ENCODE results near the gene INSL3.

The INSL3 gene

DNA sequence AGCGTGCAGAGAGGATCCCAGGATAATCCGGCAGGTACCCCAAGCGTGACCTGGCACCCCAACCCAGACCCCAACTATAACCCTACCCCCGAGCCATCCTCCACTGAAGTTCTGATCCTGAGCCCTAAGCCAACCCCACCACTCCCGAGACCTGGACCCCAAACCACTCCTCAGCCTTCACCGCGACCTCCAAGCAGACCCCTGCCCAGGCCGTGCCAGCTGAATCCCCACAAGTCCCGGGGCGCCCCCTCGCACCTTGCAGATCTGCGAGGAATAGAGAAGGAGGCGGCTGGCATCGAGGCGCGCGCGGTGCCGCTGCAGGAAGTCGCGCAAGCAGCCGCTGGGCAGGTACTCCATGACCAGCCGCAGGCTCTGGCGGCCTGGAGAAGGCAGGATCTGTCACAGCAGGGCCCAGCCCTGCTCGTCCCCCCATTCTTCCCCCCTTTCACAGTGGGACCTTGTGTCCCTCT lies 10.1 kb upstream of the INSL3 start:
- in situ Hi-C loops (cut with MboI; ENCODE audit: low sequenced_read_pairs, unreplicated experiment), result no loop called here
- no peak for DNase-seq (ENCODE audit: low spot score)
- TF ChIP-seq, protein P1, sequence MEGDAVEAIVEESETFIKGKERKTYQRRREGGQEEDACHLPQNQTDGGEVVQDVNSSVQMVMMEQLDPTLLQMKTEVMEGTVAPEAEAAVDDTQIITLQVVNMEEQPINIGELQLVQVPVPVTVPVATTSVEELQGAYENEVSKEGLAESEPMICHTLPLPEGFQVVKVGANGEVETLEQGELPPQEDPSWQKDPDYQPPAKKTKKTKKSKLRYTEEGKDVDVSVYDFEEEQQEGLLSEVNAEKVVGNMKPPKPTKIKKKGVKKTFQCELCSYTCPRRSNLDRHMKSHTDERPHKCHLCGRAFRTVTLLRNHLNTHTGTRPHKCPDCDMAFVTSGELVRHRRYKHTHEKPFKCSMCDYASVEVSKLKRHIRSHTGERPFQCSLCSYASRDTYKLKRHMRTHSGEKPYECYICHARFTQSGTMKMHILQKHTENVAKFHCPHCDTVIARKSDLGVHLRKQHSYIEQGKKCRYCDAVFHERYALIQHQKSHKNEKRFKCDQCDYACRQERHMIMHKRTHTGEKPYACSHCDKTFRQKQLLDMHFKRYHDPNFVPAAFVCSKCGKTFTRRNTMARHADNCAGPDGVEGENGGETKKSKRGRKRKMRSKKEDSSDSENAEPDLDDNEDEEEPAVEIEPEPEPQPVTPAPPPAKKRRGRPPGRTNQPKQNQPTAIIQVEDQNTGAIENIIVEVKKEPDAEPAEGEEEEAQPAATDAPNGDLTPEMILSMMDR (IDR thresholded peaks at IDR 0.05; ENCODE audit: borderline replicate concordance, control extremely low read depth, extremely low read depth, insufficient read depth, missing control alignments), result no peak

DNA sequence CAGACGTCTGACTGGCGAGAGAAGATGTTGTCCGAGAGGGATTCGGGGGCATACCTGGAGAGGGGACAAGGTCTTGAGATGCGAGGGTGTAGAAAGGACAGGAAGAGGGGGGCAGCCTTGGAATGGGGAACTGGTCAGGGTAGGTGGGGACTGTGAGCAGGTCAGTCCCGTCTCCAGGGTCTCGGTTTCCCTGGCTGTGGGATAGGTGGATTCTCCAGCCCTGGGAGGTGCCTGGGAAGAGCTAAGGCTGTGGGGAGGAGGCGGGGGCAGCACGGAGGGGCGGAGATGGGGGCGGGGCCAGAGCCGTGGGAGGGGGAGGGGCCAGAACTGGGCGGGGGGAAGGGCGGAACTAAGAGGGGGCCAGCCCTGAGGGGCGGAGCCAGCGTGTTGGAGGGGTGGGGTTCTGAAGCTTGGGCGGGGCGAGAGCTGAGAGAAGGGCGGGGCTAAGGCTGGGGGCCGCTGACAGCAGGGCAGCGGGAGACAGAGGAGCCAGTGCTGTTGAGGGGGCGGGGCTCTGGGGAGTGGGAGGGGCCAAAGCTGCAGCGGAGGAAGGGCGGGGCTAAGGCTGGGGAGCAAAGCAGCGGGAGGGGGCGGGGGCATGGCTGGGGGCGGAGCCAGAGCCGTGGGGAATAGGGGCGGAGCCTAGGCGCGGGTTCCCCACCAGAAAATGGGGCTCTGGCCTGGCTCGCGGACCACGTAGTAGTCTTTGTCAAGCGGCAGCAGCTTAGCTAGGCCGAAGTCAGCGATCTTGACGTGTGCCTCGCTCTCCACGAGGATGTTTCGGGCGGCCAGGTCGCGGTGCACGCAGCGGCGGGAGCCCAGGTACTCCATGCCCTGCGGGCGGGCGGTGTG lies 9.5 kb upstream of the INSL3 start:
- in situ Hi-C loops (cut with MboI; ENCODE audit: low sequenced_read_pairs, unreplicated experiment), result no loop called here
- TF ChIP-seq, protein P1 (IDR thresholded peaks at IDR 0.05; ENCODE audit: borderline replicate concordance, control extremely low read depth, extremely low read depth, insufficient read depth, missing control alignments), result no peak
- peak; percentile 79 for DNase-seq (ENCODE audit: low spot score)

DNA sequence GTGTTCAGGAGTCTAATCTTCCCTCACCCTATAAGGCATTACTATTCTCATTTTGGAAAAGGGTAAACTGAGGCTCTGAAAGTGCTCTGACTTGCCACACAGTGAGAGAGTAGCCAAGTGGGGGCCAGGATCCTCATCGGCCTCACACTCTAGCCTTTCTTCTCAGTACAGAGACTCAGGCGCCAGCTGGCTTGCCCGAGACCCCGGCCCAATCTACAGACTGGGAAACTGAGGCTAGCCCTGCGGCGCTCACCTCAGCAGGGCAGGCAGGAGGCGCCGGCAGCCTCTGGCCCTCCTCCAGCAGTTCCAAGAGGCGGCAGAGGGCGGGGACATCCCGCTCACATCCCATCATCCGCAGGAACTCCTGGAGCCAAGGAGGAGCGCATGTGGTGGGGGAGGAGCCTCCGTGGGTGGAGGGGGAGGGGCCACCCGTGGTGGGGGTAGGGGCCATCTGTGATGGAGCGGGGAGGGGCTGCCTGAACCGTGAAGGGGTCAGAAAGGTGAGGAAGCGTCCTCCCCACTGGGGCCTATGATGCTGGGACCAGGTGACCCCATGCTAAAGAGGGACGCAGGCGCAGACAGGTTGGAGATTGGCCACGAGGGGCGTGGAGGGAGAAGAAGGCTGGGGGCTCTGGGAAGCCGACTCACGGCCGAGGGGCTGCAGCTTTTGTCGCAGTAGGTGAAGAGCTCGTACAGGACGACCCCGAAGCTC lies 8.7 kb upstream of the INSL3 start:
- in situ Hi-C loops (cut with MboI; ENCODE audit: low sequenced_read_pairs, unreplicated experiment), result no loop called here
- no peak for DNase-seq (ENCODE audit: low spot score)
- TF ChIP-seq, protein P1 (IDR thresholded peaks at IDR 0.05; ENCODE audit: borderline replicate concordance, control extremely low read depth, extremely low read depth, insufficient read depth, missing control alignments), result no peak

DNA sequence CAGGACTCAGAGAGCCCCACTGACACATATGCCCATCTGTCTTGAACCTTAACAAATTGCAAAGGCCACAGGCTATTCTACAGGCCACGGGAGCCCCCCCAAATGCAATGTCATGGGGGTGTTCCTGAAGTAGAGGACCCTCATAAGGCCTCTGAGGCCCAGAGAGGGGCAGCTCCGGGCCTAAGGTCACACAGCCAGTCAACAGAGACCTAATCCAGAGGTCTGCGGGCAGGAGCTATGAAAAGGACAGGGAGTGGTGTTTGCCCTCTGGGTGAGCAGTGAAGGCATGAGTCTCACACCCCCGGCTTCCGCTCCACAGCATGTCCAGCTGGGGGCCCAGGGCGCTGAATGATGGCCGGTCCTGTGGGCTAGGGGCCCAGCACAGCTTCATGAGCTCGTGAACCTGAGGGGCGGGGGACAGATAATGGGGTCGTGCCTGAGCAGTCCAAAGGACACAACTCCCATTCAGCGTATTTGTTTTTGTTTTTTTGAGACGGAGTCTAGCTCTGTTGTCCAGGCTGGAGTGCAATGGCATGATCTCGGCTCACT lies 5.3 kb upstream of the INSL3 start:
- DNase-seq (ENCODE audit: low spot score), result no peak
- TF ChIP-seq, protein P1 (IDR thresholded peaks at IDR 0.05; ENCODE audit: borderline replicate concordance, control extremely low read depth, extremely low read depth, insufficient read depth, missing control alignments), result no peak
- in situ Hi-C loops (cut with MboI; ENCODE audit: low sequenced_read_pairs, unreplicated experiment), result no loop called here

DNA sequence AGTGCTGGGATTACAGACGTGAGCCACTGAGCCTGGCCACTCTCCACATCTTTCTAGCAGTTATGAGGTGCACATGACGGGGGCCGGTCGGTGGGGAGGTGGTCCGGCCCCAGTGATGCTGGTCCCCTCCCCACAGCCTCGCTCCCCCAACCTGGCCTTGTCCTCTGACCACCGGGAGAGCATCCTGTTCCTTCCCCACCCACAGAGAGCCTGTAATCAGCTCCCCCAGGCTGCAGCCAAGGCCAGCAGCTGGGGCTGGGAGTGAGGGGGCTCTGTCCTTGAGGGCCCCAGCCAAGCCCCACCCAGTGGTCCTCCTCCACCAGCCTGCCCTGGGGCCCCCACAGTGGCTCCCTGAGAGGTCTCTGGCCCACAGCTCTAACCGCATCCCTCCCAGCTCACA lies 3.0 kb upstream of the INSL3 start:
- in situ Hi-C loops (cut with MboI; ENCODE audit: low sequenced_read_pairs, unreplicated experiment), result no loop called here
- TF ChIP-seq, protein P1 (IDR thresholded peaks at IDR 0.05; ENCODE audit: borderline replicate concordance, control extremely low read depth, extremely low read depth, insufficient read depth, missing control alignments), result no peak
- no peak for DNase-seq (ENCODE audit: low spot score)

DNA sequence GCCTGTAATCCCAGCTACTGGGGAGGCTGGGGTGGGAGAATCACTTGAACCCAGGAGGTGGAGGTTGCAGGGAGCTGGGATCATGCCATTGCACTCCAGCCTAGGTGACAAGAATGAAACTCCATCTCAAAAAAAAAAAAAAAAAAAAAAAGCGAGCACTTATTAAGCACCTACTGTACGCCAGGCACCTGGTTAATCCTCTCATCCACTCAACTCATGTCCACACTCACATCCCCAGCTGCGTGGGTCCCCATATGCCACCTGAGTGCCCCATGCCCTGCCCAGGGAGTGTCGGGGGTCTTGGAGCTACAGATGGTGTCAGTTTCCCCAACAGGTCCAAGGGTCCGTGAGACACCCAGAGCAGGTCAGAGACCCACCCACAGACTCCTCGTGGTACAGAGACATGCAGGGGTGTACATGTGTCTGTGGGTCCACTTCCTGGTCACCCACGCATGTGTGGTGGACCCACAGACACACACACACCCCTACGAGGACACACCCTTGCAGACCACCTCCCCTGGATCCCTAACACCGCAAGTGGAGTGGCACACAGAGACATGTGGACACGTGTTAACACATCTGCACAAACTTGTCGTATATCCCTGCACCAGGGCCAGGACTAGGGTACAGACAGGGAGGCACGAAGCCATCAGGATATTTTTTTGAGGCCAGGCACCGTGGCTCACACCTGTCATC lies 3.5 kb downstream of the INSL3 start:
- in situ Hi-C loops (cut with MboI; ENCODE audit: low sequenced_read_pairs, unreplicated experiment), result no loop called here
- no peak for DNase-seq (ENCODE audit: low spot score)
- TF ChIP-seq, protein P1 (IDR thresholded peaks at IDR 0.05; ENCODE audit: borderline replicate concordance, control extremely low read depth, extremely low read depth, insufficient read depth, missing control alignments), result no peak

All from GM13976 (cell line).